Karpas-422 (cell line): ENCODE data around the gene LRRC8D. TPM values are rescaled to one million over a fixed set of nuclear protein-coding genes. Genes with fewer than 3 reads are reported as not detected.
"Not testable (repeated sequence)": the region's sequence is repeated elsewhere in the genome, so short reads cannot be mapped to it uniquely, and the experiment has no call there.

Source experiments
- DNase-seq: peaks from one replicate; pipeline ENCODE4 v3.0.0-alpha.2; 2015
- H2AFZ ChIP-seq: fragments of 200-600 bp; sonication (generic); 2 replicates; pipeline ENCODE4 v1.6.1; 2014; ENCODE audit warnings: antibody characterized with exemption, low read length, mixed read lengths
- H3K27ac ChIP-seq: fragments of 200-600 bp; sonication (generic); 2 replicates; pipeline ENCODE4 v1.5.1; 2014; ENCODE audit warnings: mild to moderate bottlenecking, low read length, moderate library complexity
- H3K27me3 ChIP-seq: fragments of 200-600 bp; sonication (generic); 2 replicates; pipeline ENCODE4 v1.6.1; 2014; ENCODE audit warnings: low read length, mixed read lengths
- H3K36me3 ChIP-seq: fragments of 200-600 bp; sonication (generic); 2 replicates; pipeline ENCODE4 v1.6.1; 2014; ENCODE audit warnings: low read length, mixed read lengths; ENCODE audit not compliant: insufficient read depth
- H3K4me1 ChIP-seq: fragments of 200-600 bp; sonication (generic); 2 replicates; pipeline ENCODE4 v1.6.1; 2014; ENCODE audit warnings: mild to moderate bottlenecking, low read length, mixed read lengths
- H3K4me2 ChIP-seq: fragments of 200-600 bp; sonication (generic); 2 replicates; pipeline ENCODE4 v1.6.1; 2014; ENCODE audit warnings: low read length, low read depth, mild to moderate bottlenecking; ENCODE audit not compliant: poor library complexity, severe bottlenecking
- H3K4me3 ChIP-seq: fragments of 200-600 bp; sonication (generic); 2 replicates; pipeline ENCODE4 v1.5.1; 2014; ENCODE audit warnings: mild to moderate bottlenecking, antibody characterized with exemption, low read length, mixed read lengths
- H3K79me2 ChIP-seq: fragments of 200-600 bp; sonication (generic); 2 replicates; pipeline ENCODE4 v1.6.1; 2014; ENCODE audit warnings: mild to moderate bottlenecking, low read length, mixed read lengths
- H3K9ac ChIP-seq: fragments of 200-600 bp; sonication (generic); 2 replicates; pipeline ENCODE4 v1.6.0; 2014; ENCODE audit warnings: low read length
- H3K9me2 ChIP-seq: fragments of 200-600 bp; sonication (generic), shearing (Covaris generic); replicated peaks from 2 replicates; pipeline ENCODE4 v1.6.0; 2014; ENCODE audit warnings: mild to moderate bottlenecking, low read length, moderate library complexity; ENCODE audit not compliant: insufficient read depth
- H3K9me3 ChIP-seq: fragments of 300-700, 200-600 bp; sonication (generic); 2 replicates; pipeline ENCODE4 v1.6.1; 2014; ENCODE audit warnings: low read length, mixed read lengths
- H4K20me1 ChIP-seq: fragments of 200-600 bp; sonication (generic); 2 replicates; pipeline ENCODE4 v1.6.1; 2014; ENCODE audit warnings: mild to moderate bottlenecking, antibody characterized with exemption, low read length, low read depth; ENCODE audit not compliant: insufficient read depth
- total RNA-seq: library from RNA; depleted of rRNA; stranded (reverse); fragments of >200 nt; shearing (Covaris generic); gene quantifications from 2 replicates; pipeline ENCODE4 v1.2.3, GENCODE V29; 2014; ENCODE audit warnings: low replicate concordance

LRRC8D gene
- total RNA-seq, 1 experiment from 2014 or later, result 48.9 TPM

- Histone ChIP-seq H3K27ac (peak overlapping the region; percentile 60), H3K36me3 (no peaks in the 10 kb centered on the region), H3K9me3 (no peaks in the 10 kb centered on the region), H3K9ac (no peak overlapping the region), H4K20me1 (no peaks in the 10 kb centered on the region), H3K4me2 (peak overlapping the region; percentile 0), H3K79me2 (peaks cover 95% of the 10 kb centered on the region), H3K9me2 (no peaks in the 10 kb centered on the region), H3K27me3 (no peaks in the 10 kb centered on the region), H2AFZ (no peak overlapping the region), H3K4me1 (peaks cover 86% of the 10 kb centered on the region), H3K4me3 (no peak overlapping the region)
- no peak for DNase-seq
Measured at GRCh38 chr1:89913353-89914095, 92.7 kb downstream of the LRRC8D start.

DNA sequence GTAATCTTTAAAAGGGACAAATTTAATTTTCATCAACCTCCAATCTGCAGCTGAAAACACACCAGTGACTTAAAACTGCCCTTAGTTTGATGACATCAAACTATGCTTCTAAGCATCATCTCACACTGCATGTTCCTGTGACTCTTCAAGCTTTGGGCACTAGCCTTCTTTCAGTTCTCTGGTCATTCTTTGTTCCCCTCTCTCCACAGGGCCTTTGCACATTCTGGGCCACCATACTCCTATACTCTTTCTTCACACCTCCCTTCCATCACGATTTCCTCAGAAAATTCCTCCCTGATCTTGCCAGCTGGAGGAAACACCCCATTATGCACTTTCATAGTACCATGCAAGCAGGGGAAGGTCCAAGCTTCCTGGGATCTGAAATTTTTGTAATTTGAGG, 96.5 kb downstream of the LRRC8D start:
- Histone ChIP-seq H3K4me3 (no peak overlapping the region), H4K20me1 (no peaks in the 10 kb centered on the region), H3K9me3 (no peaks in the 10 kb centered on the region), H3K79me2 (peaks cover 95% of the 10 kb centered on the region), H3K9ac (no peak overlapping the region), H3K4me1 (peaks cover 83% of the 10 kb centered on the region), H3K36me3 (peaks cover 1% of the 10 kb centered on the region; the same call in 1 of the 2 replicates), H3K9me2 (no peaks in the 10 kb centered on the region), H3K4me2 (no peak overlapping the region), H3K27me3 (no peaks in the 10 kb centered on the region), H2AFZ (no peak overlapping the region), H3K27ac (peak overlapping the region; percentile 69; the same call in 1 of the 2 replicates)
- no peak for DNase-seq

- H3K79me2 ChIP-seq, result peaks cover 97% of the 10 kb centered on the region
- peaks cover 10% of the 10 kb centered on the region for H3K36me3 ChIP-seq
- H3K9me2 ChIP-seq, result no peaks in the 10 kb centered on the region
- no peaks in the 10 kb centered on the region for H3K27me3 ChIP-seq
- H3K4me1 ChIP-seq, result peaks cover 75% of the 10 kb centered on the region
- H3K9ac ChIP-seq, result no peak overlapping the region
- no peak overlapping the region for H2AFZ ChIP-seq
- no peaks in the 10 kb centered on the region for H4K20me1 ChIP-seq
- peak overlapping the region; percentile 37 for H3K4me2 ChIP-seq
- no peak for DNase-seq
- no peak overlapping the region for H3K4me3 ChIP-seq
- peak overlapping the region; percentile 69 for H3K27ac ChIP-seq
- H3K9me3 ChIP-seq, result no peaks in the 10 kb centered on the region
Measured at GRCh38 chr1:89918127-89918793, 97.4 kb downstream of the LRRC8D start.

DNA sequence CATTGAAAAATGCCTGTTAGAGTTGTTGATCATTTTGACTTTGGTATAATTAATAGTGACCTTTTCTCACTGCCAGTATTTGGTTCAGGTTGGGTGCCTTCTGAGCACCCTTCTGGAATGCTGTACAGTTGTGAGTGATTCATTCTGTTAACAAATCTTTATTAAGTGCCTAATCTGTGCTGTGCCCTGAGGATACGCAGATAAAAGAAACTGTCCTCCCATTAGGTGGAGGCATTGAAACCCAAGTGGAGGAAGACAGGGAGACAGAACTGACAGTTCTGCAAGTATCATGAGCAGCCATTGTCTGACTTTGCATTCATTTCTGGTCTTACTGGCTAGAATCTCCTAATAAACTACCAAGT, 97.9 kb downstream of the LRRC8D start:
- no peak for DNase-seq
- H3K4me2 ChIP-seq, result peak overlapping the region; percentile 37

GRCh38 chr1:89919174-89919573, 98.3 kb downstream of the LRRC8D start:
- Histone ChIP-seq H3K4me3 (no peak overlapping the region), H3K36me3 (peaks cover 17% of the 10 kb centered on the region), H4K20me1 (no peaks in the 10 kb centered on the region), H3K4me1 (peaks cover 66% of the 10 kb centered on the region), H2AFZ (no peak overlapping the region), H3K9ac (no peak overlapping the region), H3K9me2 (no peaks in the 10 kb centered on the region), H3K79me2 (peaks cover 96% of the 10 kb centered on the region), H3K4me2 (peak overlapping the region; percentile 37), H3K27ac (peak overlapping the region; percentile 69), H3K27me3 (no peaks in the 10 kb centered on the region), H3K9me3 (no peaks in the 10 kb centered on the region)
- no peak for DNase-seq

More for the DNA sequence above, 97.9 kb downstream of the LRRC8D start:
- Histone ChIP-seq H3K4me1 (peaks cover 70% of the 10 kb centered on the region), H4K20me1 (no peaks in the 10 kb centered on the region), H3K9ac (no peak overlapping the region), H3K4me3 (no peak overlapping the region), H3K79me2 (peaks cover 97% of the 10 kb centered on the region), H3K9me2 (no peaks in the 10 kb centered on the region), H3K9me3 (no peaks in the 10 kb centered on the region), H3K27me3 (no peaks in the 10 kb centered on the region), H3K27ac (peak overlapping the region; percentile 69), H2AFZ (no peak overlapping the region), H3K36me3 (peaks cover 15% of the 10 kb centered on the region)

GRCh38 chr1:89922911-89923310, 102.1 kb downstream of the LRRC8D start:
- no peak for DNase-seq
- Histone ChIP-seq H4K20me1 (no peaks in the 10 kb centered on the region), H3K4me1 (peaks cover 29% of the 10 kb centered on the region)

GRCh38 chr1:89923517-89923916, 102.7 kb downstream of the LRRC8D start:
- no peak overlapping the region for H2AFZ ChIP-seq
- no peak overlapping the region for H3K27ac ChIP-seq
- no peak overlapping the region for H3K9ac ChIP-seq
- no peak for DNase-seq
- peaks cover 24% of the 10 kb centered on the region for H3K4me1 ChIP-seq
- no peak overlapping the region for H3K4me3 ChIP-seq
- no peak overlapping the region for H3K4me2 ChIP-seq
- no peaks in the 10 kb centered on the region for H3K9me2 ChIP-seq
- peaks cover 86% of the 10 kb centered on the region for H3K79me2 ChIP-seq
- H3K36me3 ChIP-seq, result peaks cover 17% of the 10 kb centered on the region
- no peaks in the 10 kb centered on the region for H3K9me3 ChIP-seq
- H3K27me3 ChIP-seq, result no peaks in the 10 kb centered on the region
- H4K20me1 ChIP-seq, result no peaks in the 10 kb centered on the region

More at GRCh38 chr1:89922911-89923310, 102.1 kb downstream of the LRRC8D start:
- Histone ChIP-seq H3K36me3 (peaks cover 17% of the 10 kb centered on the region), H3K79me2 (peaks cover 89% of the 10 kb centered on the region), H2AFZ (no peak overlapping the region), H3K27me3 (no peaks in the 10 kb centered on the region), H3K9ac (no peak overlapping the region), H3K4me3 (no peak overlapping the region), H3K27ac (no peak overlapping the region), H3K9me2 (no peaks in the 10 kb centered on the region), H3K9me3 (no peaks in the 10 kb centered on the region), H3K4me2 (no peak overlapping the region)

DNA sequence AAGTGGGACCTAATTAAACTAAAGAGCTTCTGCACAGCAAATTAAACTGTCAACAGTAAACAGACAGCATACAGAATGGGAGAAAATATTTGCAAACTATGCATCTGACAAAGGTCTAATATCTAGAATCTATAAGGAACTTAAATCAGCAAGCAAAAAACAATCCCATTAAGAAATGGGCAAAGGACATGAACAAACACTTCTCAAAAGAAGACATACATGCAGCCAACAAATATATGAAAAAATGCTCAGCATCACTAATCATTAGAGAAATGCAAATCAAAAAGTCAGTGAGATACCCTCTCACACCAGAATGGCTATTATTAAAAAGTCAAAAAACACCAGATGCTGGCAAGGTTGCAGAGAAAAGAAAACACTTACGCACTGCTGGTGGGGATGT, 103.2 kb downstream of the LRRC8D start:
- not testable (repeated sequence) for H3K9me3 ChIP-seq, H3K27ac ChIP-seq, DNase-seq, H3K27me3 ChIP-seq, H4K20me1 ChIP-seq, H3K9ac ChIP-seq, H2AFZ ChIP-seq, H3K9me2 ChIP-seq, H3K4me2 ChIP-seq, H3K4me3 ChIP-seq
- Histone ChIP-seq H3K36me3 (peaks cover 17% of the 10 kb centered on the region), H3K79me2 (peaks cover 86% of the 10 kb centered on the region), H3K4me1 (peaks cover 24% of the 10 kb centered on the region)
